Activated B cell treated with CpG ODN at 0.5 μM for 24 hours (primary cell): ENCODE results near the gene TIMP4. TPM values are rescaled to one million over a fixed set of nuclear protein-coding genes. Genes with fewer than 3 reads are reported as not detected.

Experiments
- ATAC-seq: fragments of 200-7000 bp; cut with Tn5 transposase; one replicate; pipeline ENCODE4 v1.10.0; 2021; ENCODE audit warnings: low read depth, mild to moderate bottlenecking, moderate library complexity
- CTCF ChIA-PET: fragments of 350-600 bp; sonication (Branson Sonifier 250); formaldehyde crosslinking; loops from one replicate; lab custom pipeline; 2021; ENCODE audit warnings: antibody characterized with exemption; lab: Charles Lee
- POLR2A ChIA-PET: fragments of 350-600 bp; sonication (Branson Sonifier 250); formaldehyde crosslinking; loops from one replicate; lab custom pipeline; 2021; ENCODE audit warnings: antibody characterized with exemption; lab: Charles Lee
- DNase-seq: peaks from one replicate; pipeline ENCODE4 v3.0.0; 2022
- H3K27ac Mint-ChIP-seq: one replicate; pipeline ENCODE4 v1.8.0; 2020; ENCODE audit warnings: mixed read lengths
- H3K27me3 Mint-ChIP-seq: one replicate; pipeline ENCODE4 v1.8.0; 2021; ENCODE audit warnings: mixed read lengths
- H3K36me3 Mint-ChIP-seq: one replicate; pipeline ENCODE4 v1.8.0; 2021; ENCODE audit warnings: low read depth, mixed read lengths
- H3K4me1 Mint-ChIP-seq: one replicate; pipeline ENCODE4 v1.8.0; 2021; ENCODE audit warnings: mixed read lengths
- H3K4me3 Mint-ChIP-seq: one replicate; pipeline ENCODE4 v1.8.0; 2020; ENCODE audit warnings: mild to moderate bottlenecking, mixed read lengths
- H3K9me3 Mint-ChIP-seq: one replicate; pipeline ENCODE4 v1.8.0; 2020; ENCODE audit warnings: mixed read lengths
- CTCF ChIP-seq: fragments of 200-600 bp; IDR thresholded peaks from one replicate; pipeline ENCODE4 v1.8.0; 2022; ENCODE audit warnings: antibody characterized with exemption, mild to moderate bottlenecking
- intact Hi-C: fragments of 100-400 bp; cut with micrococcal nuclease; formaldehyde crosslinking; loops from one replicate; pipeline ENCODE4 v1.15.1; 2024
- total RNA-seq: library from RNA; stranded (reverse); gene quantifications from 2 replicates; pipeline ENCODE4 v1.2.3, GENCODE V29; 2022

The TIMP4 gene
- total RNA-seq, 1 donor from 2014 or later = not detected

- no peak for DNase-seq
Measured at GRCh38 chr3:12192655-12193484, 34.2 kb upstream of the TIMP4 start.

GRCh38 chr3:12192173-12192572, 33.5 kb upstream of the TIMP4 start:
- intact Hi-C loops = no loop called here
- CTCF ChIA-PET = no interaction called here
- no peak overlapping the region for H3K4me3 Mint-ChIP-seq
- H3K9me3 Mint-ChIP-seq = no peaks in the 10 kb centered on the region
- peaks cover 27% of the 10 kb centered on the region for H3K4me1 Mint-ChIP-seq
- no peak for DNase-seq
- H3K36me3 Mint-ChIP-seq = no peaks in the 10 kb centered on the region
- H3K27me3 Mint-ChIP-seq = no peaks in the 10 kb centered on the region
- no peak for TF ChIP-seq CTCF
- no peak for ATAC-seq
- POLR2A ChIA-PET = no interaction called here
- H3K27ac Mint-ChIP-seq = no peak overlapping the region

More at GRCh38 chr3:12192655-12193484, 34.2 kb upstream of the TIMP4 start:
- Mint-ChIP-seq H3K4me3 (no peak overlapping the region), H3K4me1 (peaks cover 20% of the 10 kb centered on the region), H3K27me3 (no peaks in the 10 kb centered on the region), H3K9me3 (no peaks in the 10 kb centered on the region), H3K27ac (no peak overlapping the region), H3K36me3 (no peaks in the 10 kb centered on the region)
- ATAC-seq = no peak
- ChIA-PET CTCF (no interaction called here), POLR2A (no interaction called here)
- TF ChIP-seq CTCF = no peak
- intact Hi-C loops = no loop called here

GRCh38 chr3:12191559-12191958, 32.8 kb upstream of the TIMP4 start:
- Mint-ChIP-seq H3K27ac (no peak overlapping the region), H3K27me3 (no peaks in the 10 kb centered on the region), H3K4me1 (peaks cover 28% of the 10 kb centered on the region), H3K36me3 (no peaks in the 10 kb centered on the region), H3K4me3 (no peak overlapping the region), H3K9me3 (no peaks in the 10 kb centered on the region)
- intact Hi-C loops = no loop called here
- no peak for ATAC-seq
- no peak for TF ChIP-seq CTCF
- ChIA-PET POLR2A (no interaction called here), CTCF (no interaction called here)
- no peak for DNase-seq

GRCh38 chr3:12190832-12191231, 32.1 kb upstream of the TIMP4 start:
- no peak for ATAC-seq
- Mint-ChIP-seq H3K27ac (no peak overlapping the region), H3K36me3 (no peaks in the 10 kb centered on the region), H3K27me3 (no peaks in the 10 kb centered on the region), H3K4me1 (peaks cover 28% of the 10 kb centered on the region), H3K9me3 (no peaks in the 10 kb centered on the region), H3K4me3 (no peak overlapping the region)
- ChIA-PET CTCF (no interaction called here), POLR2A (no interaction called here)
- TF ChIP-seq CTCF = no peak
- intact Hi-C loops = no loop called here
- DNase-seq = no peak

- H3K36me3 Mint-ChIP-seq = no peaks in the 10 kb centered on the region
- no peak overlapping the region for H3K4me3 Mint-ChIP-seq
- no peak overlapping the region for H3K27ac Mint-ChIP-seq
- H3K9me3 Mint-ChIP-seq = no peaks in the 10 kb centered on the region
- no peak for DNase-seq
- no peak for ATAC-seq
- no peaks in the 10 kb centered on the region for H3K27me3 Mint-ChIP-seq
- H3K4me1 Mint-ChIP-seq = peaks cover 28% of the 10 kb centered on the region
- TF ChIP-seq CTCF = no peak
- ChIA-PET CTCF (no interaction called here), POLR2A (no interaction called here)
- intact Hi-C loops = no loop called here
Measured at GRCh38 chr3:12190221-12190807, 31.6 kb upstream of the TIMP4 start.
